Neural cell (in vitro differentiated cells): ENCODE results near the gene ATAD1. TPM values are rescaled to one million over a fixed set of nuclear protein-coding genes. Genes with fewer than 3 reads are reported as not detected.

ENCODE experiments used
- H2AFZ ChIP-seq: fragments of 200-600, 300-800 bp; sonication (generic), shearing (Covaris generic); 2 replicates; pipeline ENCODE4 v1.6.0; 2014; ENCODE audit warnings: low read depth, mild to moderate bottlenecking, antibody characterized with exemption, low read length, moderate library complexity
- H3F3A ChIP-seq: fragments of 200-600 bp; shearing (Covaris generic); 2 replicates; pipeline ENCODE4 v1.6.1; 2016; ENCODE audit warnings: mild to moderate bottlenecking, moderate library complexity, mixed read lengths, antibody characterized with exemption, low read length; ENCODE audit not compliant: insufficient read depth, poor library complexity, severe bottlenecking
- H3K27ac ChIP-seq: fragments of 200-600, 300-800 bp; sonication (generic), shearing (Covaris generic); 2 replicates; pipeline ENCODE4 v1.5.1; 2014; ENCODE audit warnings: mild to moderate bottlenecking, low read length, moderate library complexity
- H3K27me3 ChIP-seq: fragments of 300-800, 200-600 bp; sonication (generic), shearing (Covaris generic); 2 replicates; pipeline ENCODE4 v1.6.0; 2014; ENCODE audit warnings: mild to moderate bottlenecking, low read depth, low read length, moderate library complexity; ENCODE audit not compliant: insufficient read depth
- H3K36me3 ChIP-seq: fragments of 300-800, 200-600 bp; sonication (generic), shearing (Covaris generic); 2 replicates; pipeline ENCODE4 v1.5.1; 2014; ENCODE audit warnings: mild to moderate bottlenecking, antibody characterized with exemption, low read length, moderate library complexity; ENCODE audit not compliant: insufficient read depth
- H3K4me2 ChIP-seq: fragments of 300-800, 200-600 bp; sonication (generic), shearing (Covaris generic); 2 replicates; pipeline ENCODE4 v1.6.0; 2014; ENCODE audit warnings: mild to moderate bottlenecking, low read length
- H3K4me3 ChIP-seq: fragments of 300-800, 200-600 bp; sonication (generic), shearing (Covaris generic); 2 replicates; pipeline ENCODE4 v1.5.1; 2014; ENCODE audit warnings: mild to moderate bottlenecking, low read length, moderate library complexity
- H3K79me2 ChIP-seq: fragments of 200-600 bp; shearing (Covaris generic); replicated peaks from 2 replicates; pipeline ENCODE4 v1.6.0; 2014; ENCODE audit warnings: mild to moderate bottlenecking, low read length, moderate library complexity; ENCODE audit not compliant: insufficient read depth
- H3K9ac ChIP-seq: fragments of 300-800, 200-600 bp; sonication (generic), shearing (Covaris generic); 2 replicates; pipeline ENCODE4 v1.6.1; 2016; ENCODE audit warnings: mild to moderate bottlenecking, low read length, mixed read lengths
- H3K9me2 ChIP-seq: fragments of 200-600 bp; shearing (Covaris generic); 2 replicates; pipeline ENCODE4 v1.6.1; 2016; ENCODE audit warnings: mild to moderate bottlenecking, low read length, mixed read lengths; ENCODE audit not compliant: insufficient read depth
- H3K9me3 ChIP-seq: fragments of 200-600, 300-800 bp; sonication (generic), shearing (Covaris generic); 2 replicates; pipeline ENCODE4 v1.6.1; 2016; ENCODE audit warnings: mild to moderate bottlenecking, mixed run types, low read length, moderate library complexity, mixed read lengths
- H4K20me1 ChIP-seq: fragments of 200-600 bp; shearing (Covaris generic); 2 replicates; pipeline ENCODE4 v1.6.1; 2016; ENCODE audit warnings: mild to moderate bottlenecking, mixed run types; ENCODE audit not compliant: insufficient read depth
- EP300 ChIP-seq: fragments of 450-650 bp; conservative IDR thresholded peaks from 2 replicates; pipeline ENCODE4 v1.6.1; 2014; ENCODE audit warnings: antibody characterized with exemption, mild to moderate bottlenecking, moderate library complexity; ENCODE audit not compliant: poor library complexity, severe bottlenecking
- EZH2 ChIP-seq: fragments of 200-600, 300-800 bp; shearing (Covaris generic), sonication (generic); IDR thresholded peaks from 2 replicates; pipeline ENCODE4 v1.6.1; 2014; ENCODE audit warnings: antibody characterized with exemption, low read length, borderline replicate concordance, mild to moderate bottlenecking; ENCODE audit not compliant: insufficient read depth, poor library complexity, severe bottlenecking
- MXI1 ChIP-seq: fragments of 450-650 bp; conservative IDR thresholded peaks from 2 replicates; pipeline ENCODE4 v1.6.1; 2014; ENCODE audit warnings: antibody characterized with exemption, mild to moderate bottlenecking; ENCODE audit not compliant: poor library complexity, severe bottlenecking
- POLR2AphosphoS5 ChIP-seq: IDR thresholded peaks from 2 replicates; pipeline ENCODE4 v1.6.1; 2012
- RAD21 ChIP-seq: fragments of 450-650 bp; conservative IDR thresholded peaks from 2 replicates; pipeline ENCODE4 v1.6.1; 2014; ENCODE audit warnings: antibody characterized with exemption, mild to moderate bottlenecking, moderate library complexity
- SMC3 ChIP-seq: fragments of 450-650 bp; conservative IDR thresholded peaks from 2 replicates; pipeline ENCODE4 v1.6.1; 2014; ENCODE audit warnings: antibody characterized with exemption, mild to moderate bottlenecking, moderate library complexity; ENCODE audit not compliant: poor library complexity
- TAF1 ChIP-seq: IDR thresholded peaks from 2 replicates; pipeline ENCODE4 v1.6.1; 2012; ENCODE audit warnings: low read depth
- polyA plus RNA-seq: library from polyadenylated mRNA; depleted of rRNA; stranded (reverse); fragments of >200 nt; gene quantifications from 2 replicates; pipeline ENCODE4 v1.2.3, GENCODE V29; 2014
- TF ChIP-seq, protein P1 (sequence below): fragments of 450-650 bp; IDR thresholded peaks from 2 replicates; pipeline ENCODE4 v1.5.1; 2014; ENCODE audit warnings: antibody characterized with exemption, mild to moderate bottlenecking, moderate library complexity; ENCODE audit not compliant: poor library complexity, severe bottlenecking
- TF ChIP-seq, protein P2 (sequence below): IDR thresholded peaks from 2 replicates; pipeline ENCODE4 v1.6.1; 2012; ENCODE audit warnings: borderline replicate concordance

Gene ATAD1
- polyA plus RNA-seq, 1 donor from 2014 or later = 165 TPM

DNA sequence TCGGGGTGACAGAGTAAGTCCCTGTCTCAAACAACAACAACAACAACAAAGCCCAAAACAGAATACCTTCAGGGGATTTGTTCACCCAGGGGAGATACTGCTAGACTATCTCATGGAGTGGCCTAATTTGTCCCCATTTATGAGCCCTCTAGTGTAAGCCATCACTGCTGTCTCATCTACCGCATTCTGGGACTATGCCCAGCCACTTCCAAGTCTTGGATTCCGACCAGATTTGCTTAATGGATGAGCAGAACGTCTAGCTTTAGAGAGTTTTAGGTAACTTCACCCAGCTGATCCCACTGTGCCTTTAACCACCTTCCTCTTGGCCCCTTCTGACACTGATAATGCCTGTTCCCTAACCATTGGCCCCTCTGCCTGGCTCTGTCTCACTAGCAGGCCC lies 111.3 kb downstream of the ATAD1 start:
- H2AFZ ChIP-seq = no peak overlapping the region
- H3K9me3 ChIP-seq = no peaks in the 10 kb centered on the region
- H3K9ac ChIP-seq = no peak overlapping the region
- no peak for TF ChIP-seq RAD21
- TF ChIP-seq, protein P1, sequence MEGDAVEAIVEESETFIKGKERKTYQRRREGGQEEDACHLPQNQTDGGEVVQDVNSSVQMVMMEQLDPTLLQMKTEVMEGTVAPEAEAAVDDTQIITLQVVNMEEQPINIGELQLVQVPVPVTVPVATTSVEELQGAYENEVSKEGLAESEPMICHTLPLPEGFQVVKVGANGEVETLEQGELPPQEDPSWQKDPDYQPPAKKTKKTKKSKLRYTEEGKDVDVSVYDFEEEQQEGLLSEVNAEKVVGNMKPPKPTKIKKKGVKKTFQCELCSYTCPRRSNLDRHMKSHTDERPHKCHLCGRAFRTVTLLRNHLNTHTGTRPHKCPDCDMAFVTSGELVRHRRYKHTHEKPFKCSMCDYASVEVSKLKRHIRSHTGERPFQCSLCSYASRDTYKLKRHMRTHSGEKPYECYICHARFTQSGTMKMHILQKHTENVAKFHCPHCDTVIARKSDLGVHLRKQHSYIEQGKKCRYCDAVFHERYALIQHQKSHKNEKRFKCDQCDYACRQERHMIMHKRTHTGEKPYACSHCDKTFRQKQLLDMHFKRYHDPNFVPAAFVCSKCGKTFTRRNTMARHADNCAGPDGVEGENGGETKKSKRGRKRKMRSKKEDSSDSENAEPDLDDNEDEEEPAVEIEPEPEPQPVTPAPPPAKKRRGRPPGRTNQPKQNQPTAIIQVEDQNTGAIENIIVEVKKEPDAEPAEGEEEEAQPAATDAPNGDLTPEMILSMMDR = no peak
- TF ChIP-seq, protein P2, sequence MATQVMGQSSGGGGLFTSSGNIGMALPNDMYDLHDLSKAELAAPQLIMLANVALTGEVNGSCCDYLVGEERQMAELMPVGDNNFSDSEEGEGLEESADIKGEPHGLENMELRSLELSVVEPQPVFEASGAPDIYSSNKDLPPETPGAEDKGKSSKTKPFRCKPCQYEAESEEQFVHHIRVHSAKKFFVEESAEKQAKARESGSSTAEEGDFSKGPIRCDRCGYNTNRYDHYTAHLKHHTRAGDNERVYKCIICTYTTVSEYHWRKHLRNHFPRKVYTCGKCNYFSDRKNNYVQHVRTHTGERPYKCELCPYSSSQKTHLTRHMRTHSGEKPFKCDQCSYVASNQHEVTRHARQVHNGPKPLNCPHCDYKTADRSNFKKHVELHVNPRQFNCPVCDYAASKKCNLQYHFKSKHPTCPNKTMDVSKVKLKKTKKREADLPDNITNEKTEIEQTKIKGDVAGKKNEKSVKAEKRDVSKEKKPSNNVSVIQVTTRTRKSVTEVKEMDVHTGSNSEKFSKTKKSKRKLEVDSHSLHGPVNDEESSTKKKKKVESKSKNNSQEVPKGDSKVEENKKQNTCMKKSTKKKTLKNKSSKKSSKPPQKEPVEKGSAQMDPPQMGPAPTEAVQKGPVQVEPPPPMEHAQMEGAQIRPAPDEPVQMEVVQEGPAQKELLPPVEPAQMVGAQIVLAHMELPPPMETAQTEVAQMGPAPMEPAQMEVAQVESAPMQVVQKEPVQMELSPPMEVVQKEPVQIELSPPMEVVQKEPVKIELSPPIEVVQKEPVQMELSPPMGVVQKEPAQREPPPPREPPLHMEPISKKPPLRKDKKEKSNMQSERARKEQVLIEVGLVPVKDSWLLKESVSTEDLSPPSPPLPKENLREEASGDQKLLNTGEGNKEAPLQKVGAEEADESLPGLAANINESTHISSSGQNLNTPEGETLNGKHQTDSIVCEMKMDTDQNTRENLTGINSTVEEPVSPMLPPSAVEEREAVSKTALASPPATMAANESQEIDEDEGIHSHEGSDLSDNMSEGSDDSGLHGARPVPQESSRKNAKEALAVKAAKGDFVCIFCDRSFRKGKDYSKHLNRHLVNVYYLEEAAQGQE = no peak
- no peak for TF ChIP-seq EZH2
- TF ChIP-seq TAF1 = no peak
- no peak for TF ChIP-seq POLR2AphosphoS5
- no peak for TF ChIP-seq MXI1
- TF ChIP-seq EP300 = no peak
- no peaks in the 10 kb centered on the region for H3K9me2 ChIP-seq
- H3K4me2 ChIP-seq = no peak overlapping the region
- H3K27me3 ChIP-seq = no peaks in the 10 kb centered on the region
- no peaks in the 10 kb centered on the region for H3K36me3 ChIP-seq
- H3K4me3 ChIP-seq = no peak overlapping the region
- H3F3A ChIP-seq = no peaks in the 10 kb centered on the region
- no peaks in the 10 kb centered on the region for H3K79me2 ChIP-seq
- no peak overlapping the region for H3K27ac ChIP-seq
- H4K20me1 ChIP-seq = no peaks in the 10 kb centered on the region

DNA sequence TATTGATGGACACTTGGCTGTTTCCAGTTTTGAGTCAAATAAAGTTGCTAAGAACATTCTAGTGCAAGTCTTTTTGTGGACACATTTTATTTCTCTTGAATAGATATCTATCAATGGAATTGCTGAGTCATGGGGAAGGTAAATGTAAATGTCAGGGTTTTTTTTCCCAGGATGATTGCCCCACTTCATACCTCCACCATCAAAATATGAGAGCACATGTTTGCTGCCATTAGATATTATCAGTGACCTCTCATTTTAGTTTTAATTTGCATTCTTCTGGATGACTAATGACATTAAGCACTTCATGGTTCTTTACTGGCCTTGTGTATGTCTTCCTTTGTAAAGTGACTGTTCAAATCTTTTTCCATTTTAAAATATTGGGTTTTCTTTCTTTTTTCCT lies 112.7 kb downstream of the ATAD1 start:
- Histone ChIP-seq H3K9me3 (no peaks in the 10 kb centered on the region), H4K20me1 (no peaks in the 10 kb centered on the region), H3K79me2 (no peaks in the 10 kb centered on the region), H3K27ac (no peak overlapping the region), H2AFZ (no peak overlapping the region), H3K36me3 (no peaks in the 10 kb centered on the region), H3K27me3 (no peaks in the 10 kb centered on the region), H3F3A (no peaks in the 10 kb centered on the region), H3K9ac (no peak overlapping the region), H3K4me2 (no peak overlapping the region), H3K4me3 (no peak overlapping the region), H3K9me2 (no peaks in the 10 kb centered on the region)
- no peak for TF ChIP-seq TAF1

DNA sequence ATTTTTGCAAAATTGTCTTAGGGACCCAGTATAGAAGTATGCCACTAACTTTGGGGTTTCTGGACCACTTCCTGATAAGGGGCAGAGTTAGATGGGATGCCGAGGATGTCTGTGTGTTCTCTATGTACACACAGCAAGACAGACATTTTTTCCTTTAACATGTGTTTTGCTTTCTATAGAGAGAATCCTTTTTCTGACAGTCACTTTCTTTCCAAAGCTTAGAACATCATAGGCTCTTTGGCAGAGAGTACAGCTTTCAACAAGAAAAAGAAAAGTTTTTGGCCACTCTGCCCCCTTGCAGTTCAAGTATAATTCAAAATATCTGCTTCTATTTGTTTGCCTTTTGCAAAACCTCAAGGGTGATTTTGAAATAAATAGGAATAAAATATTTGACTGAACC lies 114.3 kb downstream of the ATAD1 start:
- no peaks in the 10 kb centered on the region for H3K36me3 ChIP-seq
- no peak overlapping the region for H3K27ac ChIP-seq
- no peaks in the 10 kb centered on the region for H3K9me3 ChIP-seq
- H3K4me2 ChIP-seq = no peak overlapping the region
- TF ChIP-seq SMC3 = no peak
- TF ChIP-seq POLR2AphosphoS5 = no peak
- TF ChIP-seq, protein P1 = no peak
- TF ChIP-seq MXI1 = no peak
- no peak overlapping the region for H2AFZ ChIP-seq
- H3K27me3 ChIP-seq = no peaks in the 10 kb centered on the region
- H3K9me2 ChIP-seq = no peaks in the 10 kb centered on the region
- H3K9ac ChIP-seq = no peak overlapping the region
- no peak overlapping the region for H3K4me3 ChIP-seq
- no peaks in the 10 kb centered on the region for H4K20me1 ChIP-seq
- H3F3A ChIP-seq = no peaks in the 10 kb centered on the region
- H3K79me2 ChIP-seq = no peaks in the 10 kb centered on the region
